ENCODE results near the gene LSM14A.

GRCh38 chr19:34273121-34273520 lies 100.8 kb downstream of the LSM14A start:
- TF ChIP-seq RFX5 (IDR thresholded peaks at IDR 0.05; ENCODE audit: low read depth, low read length) (no peak), FOXK2 (conservative IDR thresholded peaks at IDR 0.05 in 1 of 2, IDR thresholded peaks at IDR 0.05 in 1 of 2; ENCODE audit: low read depth in 2 of 2) (no peak), TCF7L2 (IDR thresholded peaks at IDR 0.05; ENCODE audit: low read depth, low read length) (no peak), EP400 (IDR thresholded peaks at IDR 0.05) (no peak), POLR2A (conservative IDR thresholded peaks at IDR 0.05) (no peak), FOXJ3 (CRISPR knock-in tag; IDR thresholded peaks at IDR 0.05) (no peak), EGR1 (conservative IDR thresholded peaks at IDR 0.05) (no peak), JUNB (CRISPR knock-in tag; conservative IDR thresholded peaks at IDR 0.05) (no peak), RAD21 (CRISPR knock-in tag; conservative IDR thresholded peaks at IDR 0.05 in 1 of 2, IDR thresholded peaks at IDR 0.05 in 1 of 2) (no peak), EP300 (IDR thresholded peaks at IDR 0.05; ENCODE audit: low read length) (no peak), CBX3 (IDR thresholded peaks at IDR 0.05; ENCODE audit: borderline replicate concordance in 1 of 2, low read length in 2 of 2) (no peak), CSDE1 (IDR thresholded peaks at IDR 0.05) (no peak), SMAD2 (IDR thresholded peaks at IDR 0.05; ENCODE audit: low read depth, low read length) (no peak), CCAR2 (IDR thresholded peaks at IDR 0.05; ENCODE audit: low read depth, low read length) (no peak)

All from K562 (cell line).